NB4 (cell line): ENCODE data around the gene C1RL.
A peak's percentile ranks its signal among the peaks of the same experiment; 100 is the strongest.

ENCODE experiments used
- DNase-seq: peaks from one replicate; pipeline ENCODE4 v3.0.0; 2010; ENCODE audit warnings: low read depth
- H3K4me3 ChIP-seq: one replicate; pipeline ENCODE4 v1.5.1; 2011; ENCODE audit warnings: mild to moderate bottlenecking, low read depth, low read length, moderate library complexity
- CTCF ChIP-seq: IDR thresholded peaks from one replicate; pipeline ENCODE4 v1.5.1; 2012; ENCODE audit warnings: low read depth, low read length
- MAX ChIP-seq: IDR thresholded peaks from 2 replicates; pipeline ENCODE4 v1.6.1; 2011; ENCODE audit warnings: low read depth, low read length
- MYC ChIP-seq: IDR thresholded peaks from 2 replicates; pipeline ENCODE4 v1.6.1; 2011; ENCODE audit warnings: low read depth, low read length
- POLR2A ChIP-seq: IDR thresholded peaks from 2 replicates; pipeline ENCODE4 v1.6.1; 2011; ENCODE audit warnings: mild to moderate bottlenecking; ENCODE audit not compliant: insufficient read length; ENCODE audit errors: extremely low read depth

The C1RL gene

GRCh38 chr12:7136071-7136470 lies 27.1 kb upstream of the C1RL start:
- no peak overlapping the region for H3K4me3 ChIP-seq
- TF ChIP-seq MYC (no peak), MAX (no peak)
- no peak for DNase-seq

GRCh38 chr12:7134396-7135166 lies 25.6 kb upstream of the C1RL start:
- H3K4me3 ChIP-seq: no peak overlapping the region
- DNase-seq: no peak
- no peak for TF ChIP-seq POLR2A
- no peak for TF ChIP-seq CTCF
- TF ChIP-seq MYC: no peak
- no peak for TF ChIP-seq MAX

GRCh38 chr12:7131502-7131866 lies 22.5 kb upstream of the C1RL start:
- peak; percentile 60 for DNase-seq
- no peak overlapping the region for H3K4me3 ChIP-seq
- TF ChIP-seq POLR2A (no peak), CTCF (no peak)

- peak overlapping the region; percentile 32 for H3K4me3 ChIP-seq
- DNase-seq: peak; percentile 49
- TF ChIP-seq MAX (no peak), MYC (no peak)
Observed at GRCh38 chr12:7130701-7131501, 21.9 kb upstream of the C1RL start.

- TF ChIP-seq POLR2A (peak; percentile 31), MAX (no peak)
- peak; percentile 83 for DNase-seq
- H3K4me3 ChIP-seq: peak within 1 kb of the TSS; percentile 49
Observed at GRCh38 chr12:7129872-7130691, 21.1 kb upstream of the C1RL start, which contains the start of gene CLSTN3. TSS of gene CLSTN3 (plus strand) at chr12:7130371. CDS start at chr12:7130649, 278 bp downstream.

DNA sequence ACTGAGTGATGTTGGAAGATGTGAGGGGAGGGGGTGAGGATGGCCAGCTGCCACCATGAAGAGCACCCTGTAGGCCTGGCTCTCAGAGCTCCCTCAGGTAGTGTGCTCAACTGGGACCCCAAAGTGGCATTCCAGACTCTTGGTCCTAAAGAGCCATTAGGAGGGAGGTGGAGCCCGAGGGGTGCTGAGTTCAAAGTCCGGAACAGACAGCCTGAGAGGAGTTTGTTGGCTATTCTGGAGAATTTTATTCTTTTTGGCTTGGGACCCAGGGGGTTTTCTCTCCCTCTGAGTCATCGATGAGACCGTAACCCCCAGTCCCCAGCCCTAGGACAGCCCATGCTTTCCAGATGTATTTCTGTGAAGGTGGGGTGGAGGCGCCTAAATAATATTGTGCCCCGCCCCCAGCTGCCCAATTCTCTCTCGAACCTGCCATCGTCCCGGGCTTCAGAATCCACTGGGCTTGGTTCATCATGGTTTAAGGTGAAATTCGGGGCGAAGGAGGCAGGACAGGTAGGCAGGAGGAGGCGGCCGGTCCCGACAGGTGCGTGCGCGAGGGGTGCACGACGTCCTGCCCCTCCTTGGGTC lies 20.4 kb upstream of the C1RL start:
- TF ChIP-seq CTCF (no peak), POLR2A (no peak), MAX (no peak), MYC (no peak)
- peak overlapping the region; percentile 48 for H3K4me3 ChIP-seq
- no peak for DNase-seq
